Bronchial epithelial cell (primary cell): ENCODE measurements around the gene NELFB. TPM values are rescaled to one million over a fixed set of nuclear protein-coding genes. Genes with fewer than 3 reads are reported as not detected.

Experiments
- DNase-seq: peaks from one replicate; pipeline ENCODE4 v3.0.0-alpha.2; 2010; ENCODE audit warnings: low read depth
- FAIRE-seq: peaks from 2 replicates; lab custom pipeline; 2011; peaks lifted over from hg19 to GRCh38; lab: Jason Lieb, UNC
- H3K27me3 ChIP-seq: 2 replicates; pipeline ENCODE4 v1.5.1; 2011; ENCODE audit warnings: low read length; ENCODE audit not compliant: control insufficient read depth, insufficient read depth
- H3K36me3 ChIP-seq: 2 replicates; pipeline ENCODE4 v1.5.1; 2011; ENCODE audit warnings: low read length; ENCODE audit not compliant: control insufficient read depth, insufficient read depth
- H3K4me3 ChIP-seq: 2 replicates; pipeline ENCODE4 v1.5.1; 2011; ENCODE audit warnings: mild to moderate bottlenecking, low read depth, low read length, control low read depth
- CTCF ChIP-seq: IDR thresholded peaks from 2 replicates; pipeline ENCODE4 v1.5.1; 2011; ENCODE audit warnings: mild to moderate bottlenecking, moderate library complexity, low read length, control low read depth, inconsistent platforms; ENCODE audit not compliant: insufficient read depth, severe bottlenecking
- total RNA-seq: library from RNA; depleted of rRNA; stranded (reverse); fragments of >200 nt; gene quantifications from 2 replicates; pipeline ENCODE4 v1.2.1, GENCODE V29; 2014

NELFB gene
- total RNA-seq, 1 donor from 2014 or later, result 67.9 TPM

- H3K4me3 ChIP-seq, result peak overlapping the region; percentile 6
- FAIRE-seq (no peak), DNase-seq (no peak)
- H3K27me3 ChIP-seq, result no peaks in the 10 kb centered on the region
- no peaks in the 10 kb centered on the region for H3K36me3 ChIP-seq
- TF ChIP-seq CTCF, result no peak
Observed at GRCh38 chr9:137315581-137316011, 60.5 kb downstream of the NELFB start.

- FAIRE-seq, result no peak
- H3K4me3 ChIP-seq, result peak overlapping the region; percentile 27
- TF ChIP-seq CTCF, result no peak
- no peaks in the 10 kb centered on the region for H3K27me3 ChIP-seq
- no peak for DNase-seq
- no peaks in the 10 kb centered on the region for H3K36me3 ChIP-seq
Observed at GRCh38 chr9:137316012-137316981, 61.2 kb downstream of the NELFB start.

- TF ChIP-seq CTCF, result no peak
Observed at GRCh38 chr9:137317021-137317717, 62.0 kb downstream of the NELFB start.

GRCh38 chr9:137317718-137318511 is 62.8 kb downstream of the NELFB start:
- TF ChIP-seq CTCF, result no peak
- FAIRE-seq (no peak), DNase-seq (no peak)
- no peaks in the 10 kb centered on the region for H3K36me3 ChIP-seq
- H3K27me3 ChIP-seq, result no peaks in the 10 kb centered on the region
- H3K4me3 ChIP-seq, result no peak overlapping the region

More at GRCh38 chr9:137317021-137317717, 62.0 kb downstream of the NELFB start:
- DNase-seq (no peak), FAIRE-seq (no peak)
- Histone ChIP-seq H3K36me3 (no peaks in the 10 kb centered on the region), H3K4me3 (no peak overlapping the region), H3K27me3 (no peaks in the 10 kb centered on the region)

- Histone ChIP-seq H3K27me3 (no peaks in the 10 kb centered on the region), H3K36me3 (no peaks in the 10 kb centered on the region), H3K4me3 (no peak overlapping the region)
- no peak for TF ChIP-seq CTCF
- DNase-seq (no peak), FAIRE-seq (no peak)
Observed at GRCh38 chr9:137318602-137319001, 63.5 kb downstream of the NELFB start.
